ENCODE results near the gene METTL5. TPM values are rescaled to one million over a fixed set of nuclear protein-coding genes. Genes with fewer than 3 reads are reported as not detected.
"Not testable (repeated sequence)": the region's sequence is repeated elsewhere in the genome, so short reads cannot be mapped to it uniquely, and the experiment has no call there.

Gene METTL5
- total RNA-seq, 2 donors from 2014 or later: 39.8 to 40.9 TPM

DNA sequence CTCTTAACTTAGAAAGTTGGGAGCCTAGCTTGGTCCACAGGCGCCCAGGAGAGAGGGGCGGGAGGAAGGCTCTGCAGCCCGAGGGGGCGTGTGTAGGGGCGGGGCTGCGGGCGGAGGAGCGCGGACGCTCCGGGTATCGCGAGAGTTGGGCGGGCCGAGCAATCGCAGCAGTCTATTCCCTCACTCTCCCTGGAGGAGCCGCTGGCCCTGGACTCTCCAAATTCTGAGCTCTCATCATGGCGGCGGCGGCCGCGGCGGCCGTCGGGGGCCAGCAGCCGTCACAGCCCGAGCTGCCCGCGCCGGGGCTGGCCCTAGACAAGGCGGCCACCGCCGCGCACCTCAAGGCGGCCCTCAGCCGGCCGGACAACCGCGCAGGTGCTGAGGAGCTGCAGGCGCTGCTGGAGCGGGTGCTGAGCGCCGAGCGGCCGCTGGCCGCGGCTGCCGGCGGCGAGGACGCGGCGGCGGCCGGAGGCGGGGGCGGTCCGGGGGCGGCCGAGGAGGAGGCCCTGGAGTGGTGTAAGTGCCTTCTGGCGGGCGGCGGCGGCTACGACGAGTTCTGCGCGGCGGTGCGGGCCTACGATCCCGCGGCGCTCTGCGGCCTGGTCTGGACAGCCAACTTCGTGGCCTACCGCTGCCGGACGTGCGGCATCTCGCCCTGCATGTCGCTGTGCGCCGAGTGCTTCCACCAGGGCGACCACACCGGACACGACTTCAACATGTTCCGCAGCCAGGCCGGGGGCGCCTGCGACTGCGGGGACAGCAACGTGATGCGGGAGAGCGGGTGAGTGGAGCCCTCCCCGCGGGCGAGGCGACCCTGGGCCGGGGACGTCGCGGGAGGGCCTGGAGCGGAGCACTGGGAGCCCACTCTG is 2.8 kb upstream of the METTL5 start, which contains the start of gene UBR3:
Gene UBR3 (plus strand): TSS at position 183 of the 869 bp plus-strand sequence. CDS start 54 bp downstream, at position 237.
- peaks cover 13% of the 10 kb centered on the region for H3K4me1 ChIP-seq
- H3K27ac ChIP-seq: peak within 1 kb of the TSS; percentile 79
- TF ChIP-seq CTCF (IDR thresholded peaks at IDR 0.05): no peak

GRCh38 chr2:169823996-169824372 is 721 bp downstream of the METTL5 start:
- DNase-seq: no peak
- H3K9ac ChIP-seq (ENCODE audit: low read depth in 2 of 2, low read length in 2 of 2): peak overlapping the region; percentile 49 to 70

More for the DNA sequence above, 2.8 kb upstream of the METTL5 start, which contains the start of gene UBR3:
- no peaks in the 10 kb centered on the region for H3K27me3 ChIP-seq
- peak within 1 kb of the TSS; percentile 91 for H3K4me3 ChIP-seq
- peak; percentile 95 for DNase-seq
- H3K9me3 ChIP-seq: no peaks in the 10 kb centered on the region
- H3K36me3 ChIP-seq: no peaks in the 10 kb centered on the region
- peak within 1 kb of the TSS; percentile 88 to 90 for H3K9ac ChIP-seq (ENCODE audit: low read depth in 2 of 2, low read length in 2 of 2)
- intact Hi-C loops (cut with DNase I): loop anchor here (5.0 kb wide), 1 partner anchor 100 kb away; no protein-coding TSS in a partner anchor

DNA sequence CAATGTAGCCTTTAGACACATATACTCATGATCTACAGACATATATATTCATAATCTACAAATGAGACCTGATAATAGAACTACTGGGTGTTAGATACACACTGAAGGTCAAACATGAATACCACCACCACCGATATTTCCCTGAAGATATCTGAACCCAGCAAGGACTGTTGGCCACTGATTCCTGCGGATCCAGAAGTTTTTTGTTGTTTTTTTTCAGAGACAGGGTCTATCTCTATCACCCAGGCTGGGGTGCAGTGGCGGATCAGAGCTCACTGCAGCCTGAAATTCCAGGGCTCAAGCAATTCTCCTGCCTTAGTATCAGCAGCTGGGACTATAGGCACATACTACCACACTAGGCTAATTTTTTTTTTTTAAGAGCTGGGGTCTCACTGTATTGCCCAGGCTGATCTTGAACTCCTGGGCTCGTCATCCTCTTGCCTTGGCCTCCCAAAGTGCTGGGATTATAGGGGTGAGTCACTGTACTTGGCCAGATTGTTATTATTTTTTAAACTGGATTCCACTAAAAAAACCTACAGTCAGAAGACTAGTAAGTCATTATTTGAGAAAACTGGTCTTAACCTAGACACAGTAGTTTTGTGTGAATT is 1.8 kb downstream of the METTL5 start:
- no peaks in the 10 kb centered on the region for H3K27me3 ChIP-seq
- no peaks in the 10 kb centered on the region for H3K36me3 ChIP-seq
- intact Hi-C loops (cut with DNase I): no loop called here
- no peak overlapping the region for H3K9ac ChIP-seq (ENCODE audit: low read depth in 2 of 2, low read length in 2 of 2)
- H3K9me3 ChIP-seq: no peaks in the 10 kb centered on the region
- H3K27ac ChIP-seq: no peak overlapping the region
- no peak overlapping the region for H3K4me3 ChIP-seq
- DNase-seq: no peak
- peaks cover 5% of the 10 kb centered on the region for H3K4me1 ChIP-seq
- no peak for TF ChIP-seq CTCF (IDR thresholded peaks at IDR 0.05)

More at GRCh38 chr2:169823996-169824372, 721 bp downstream of the METTL5 start:
- intact Hi-C loops (cut with DNase I): no loop called here
- Histone ChIP-seq H3K9me3 (no peaks in the 10 kb centered on the region), H3K27me3 (no peaks in the 10 kb centered on the region), H3K4me3 (peak overlapping the region; percentile 57), H3K27ac (peak overlapping the region; percentile 58), H3K4me1 (peaks cover 11% of the 10 kb centered on the region), H3K36me3 (no peaks in the 10 kb centered on the region)
- TF ChIP-seq CTCF (IDR thresholded peaks at IDR 0.05): no peak

DNA sequence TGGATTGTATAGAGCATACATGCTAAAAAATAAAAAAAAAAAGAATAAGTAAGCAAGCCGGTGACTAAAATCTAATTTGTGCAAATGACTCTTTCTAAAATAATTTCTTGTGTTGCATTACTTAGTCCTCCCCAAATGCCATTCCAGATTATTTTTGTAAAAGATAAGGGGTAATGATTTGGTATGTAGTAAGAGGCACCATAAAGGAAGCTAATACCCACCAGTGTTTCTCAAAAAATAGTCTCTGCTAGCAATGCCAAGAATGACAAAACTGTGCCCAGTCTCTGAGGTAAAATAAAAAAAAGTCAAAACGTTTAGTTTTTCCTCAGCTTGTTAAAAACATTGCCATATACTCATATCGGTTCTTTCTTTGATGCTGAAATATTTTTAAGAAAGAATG is 2.7 kb downstream of the METTL5 start:
- no peaks in the 10 kb centered on the region for H3K9me3 ChIP-seq
- H3K36me3 ChIP-seq: no peaks in the 10 kb centered on the region
- no peak overlapping the region for H3K4me3 ChIP-seq
- no peak for TF ChIP-seq CTCF (IDR thresholded peaks at IDR 0.05)
- no peak overlapping the region for H3K9ac ChIP-seq (ENCODE audit: low read depth in 2 of 2, low read length in 2 of 2)
- no peak for DNase-seq
- peaks cover 5% of the 10 kb centered on the region for H3K4me1 ChIP-seq
- no peaks in the 10 kb centered on the region for H3K27me3 ChIP-seq
- intact Hi-C loops (cut with DNase I): no loop called here
- no peak overlapping the region for H3K27ac ChIP-seq

DNA sequence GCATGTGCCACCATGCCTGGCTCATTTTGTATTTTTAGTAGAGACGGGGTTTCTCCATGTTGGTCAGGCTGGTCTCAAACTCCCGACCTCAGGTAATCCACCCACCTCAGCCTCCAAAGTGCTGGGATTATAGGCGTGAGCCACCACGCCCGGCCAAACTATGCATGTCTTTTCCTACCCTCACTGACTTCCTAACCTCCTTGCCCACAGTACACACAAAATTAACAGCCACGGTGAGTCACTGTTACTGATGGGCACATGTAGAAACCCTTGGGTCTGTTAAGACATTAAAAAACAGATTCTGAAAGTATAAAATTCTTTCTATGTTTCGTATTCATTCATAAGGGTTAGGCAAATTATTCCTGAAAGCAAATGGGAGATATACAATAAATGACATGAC is 4.6 kb downstream of the METTL5 start:
- H3K4me3 ChIP-seq; H3K4me1 ChIP-seq; H3K27me3 ChIP-seq; H3K9ac ChIP-seq (ENCODE audit: low read depth in 2 of 2, low read length in 2 of 2); DNase-seq; H3K9me3 ChIP-seq; H3K36me3 ChIP-seq; H3K27ac ChIP-seq; intact Hi-C loops (cut with DNase I): not testable (repeated sequence)
